Right lobe of liver (tissue), 4 donors: ENCODE data around the gene PCDH15.

Experiments
- CTCF ChIP-seq, 4 donors: fragments of 200-600 bp in 3 of 4; fragments of 450-650 bp in 1 of 4; IDR thresholded peaks; one replicate each; pipeline versions ENCODE4 v1.5.1 to v1.8.0; 2016 to 2022; ENCODE audit warnings: antibody characterized with exemption in 4 of 4, mild to moderate bottlenecking in 2 of 4
- POLR2A ChIP-seq: fragments of 450-650 bp; IDR thresholded peaks from one replicate; pipeline ENCODE4 v1.6.1; 2017; ENCODE audit warnings: antibody characterized with exemption, mild to moderate bottlenecking
- donor health status: DM: no; HTN: no; CAD: no.
- donor health status: DM: no; HTN: no; CAD: no.
- donor health status: DM: no; HTN: yes; CAD: no.

- TF ChIP-seq CTCF (IDR thresholded peaks at IDR 0.05) (no peak), POLR2A (no peak)
Observed at GRCh38 chr10:53836638-53837037, 964.4 kb downstream of the PCDH15 start.
